ENCODE results near the gene UCN2.

The UCN2 gene

DNA sequence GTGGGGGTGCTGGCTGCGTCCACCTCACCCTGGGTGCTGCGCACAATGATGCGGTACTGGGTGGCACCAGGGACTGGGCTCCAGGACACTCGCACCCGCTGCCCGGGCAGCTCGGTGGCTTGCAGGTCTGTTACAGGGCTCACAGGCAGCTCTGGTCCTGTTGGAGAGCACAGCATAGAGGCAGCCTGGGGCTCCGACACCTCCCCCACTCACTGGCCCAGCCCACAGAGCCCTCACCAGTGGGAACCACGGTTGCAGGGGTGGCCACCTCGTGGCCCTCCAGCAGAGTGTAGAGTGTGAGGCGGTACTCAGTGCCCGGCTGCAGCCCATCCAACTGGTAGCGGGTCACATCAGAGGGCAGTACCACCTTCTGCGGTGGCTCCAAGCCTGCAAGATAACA, 27.9 kb upstream of the UCN2 start:
- DNase-seq (ENCODE audit: low read depth), result no peak

DNA sequence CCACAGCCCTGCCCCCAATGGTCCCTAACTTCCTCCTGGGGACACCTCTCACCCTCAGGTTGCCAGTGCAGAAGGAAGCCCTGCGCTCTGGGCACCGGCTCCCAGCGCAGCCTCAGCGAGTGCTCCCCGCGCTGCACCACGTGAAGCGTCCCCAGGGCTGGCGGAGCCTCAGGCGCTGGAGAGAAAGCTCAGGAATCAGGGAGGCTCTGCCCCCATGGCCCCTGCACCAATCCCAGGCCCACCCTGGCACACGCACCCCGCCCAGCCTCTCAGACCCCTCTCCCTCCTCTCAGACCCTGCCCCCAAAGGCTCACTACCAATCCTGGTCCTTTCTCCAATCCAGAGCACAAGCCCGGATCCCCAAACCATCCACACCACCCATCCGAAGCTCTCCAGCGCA, 24.6 kb upstream of the UCN2 start:
- no peak for DNase-seq (ENCODE audit: low read depth)

DNA sequence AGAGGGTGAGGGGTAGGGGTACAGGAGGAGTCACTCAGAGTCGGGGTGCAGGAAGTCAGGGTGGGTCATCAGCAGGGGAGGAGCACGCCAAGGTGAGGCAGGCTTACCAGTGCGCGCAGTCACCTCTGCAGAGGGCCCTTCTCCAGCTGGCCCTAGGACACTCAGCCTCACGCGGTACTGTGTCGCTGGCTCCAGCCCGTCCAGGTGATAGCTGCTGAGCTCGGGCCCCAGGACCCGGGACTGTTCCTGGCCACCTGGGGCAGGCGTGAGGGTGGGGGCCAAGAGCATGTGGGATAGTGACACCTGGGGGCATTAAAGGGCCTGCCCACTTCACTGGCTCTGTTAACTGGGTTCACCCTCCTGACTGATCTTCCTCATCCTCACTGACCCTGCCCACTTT, 24.1 kb upstream of the UCN2 start:
- no peak for DNase-seq (ENCODE audit: low read depth)

DNA sequence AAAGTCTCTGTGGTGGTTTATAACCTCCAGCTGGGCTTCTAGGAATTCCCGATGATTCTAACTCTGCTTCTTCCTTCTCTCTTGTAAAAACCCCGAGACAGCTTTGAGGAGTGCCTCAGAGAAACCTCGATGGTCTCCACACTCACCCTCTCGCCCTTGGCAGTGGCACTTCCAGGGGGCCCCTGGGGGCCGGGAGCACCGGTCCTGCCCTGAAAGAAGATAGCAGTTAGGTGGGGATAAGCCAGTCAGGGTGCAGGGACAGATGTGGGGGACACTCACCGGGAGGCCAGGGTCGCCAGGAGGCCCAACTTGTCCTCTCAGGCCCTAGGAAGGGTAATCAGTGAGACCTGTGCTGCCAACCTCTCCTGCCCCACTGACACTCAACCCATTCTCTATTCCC, 21.8 kb upstream of the UCN2 start:
- DNase-seq (ENCODE audit: low read depth), result no peak

DNA sequence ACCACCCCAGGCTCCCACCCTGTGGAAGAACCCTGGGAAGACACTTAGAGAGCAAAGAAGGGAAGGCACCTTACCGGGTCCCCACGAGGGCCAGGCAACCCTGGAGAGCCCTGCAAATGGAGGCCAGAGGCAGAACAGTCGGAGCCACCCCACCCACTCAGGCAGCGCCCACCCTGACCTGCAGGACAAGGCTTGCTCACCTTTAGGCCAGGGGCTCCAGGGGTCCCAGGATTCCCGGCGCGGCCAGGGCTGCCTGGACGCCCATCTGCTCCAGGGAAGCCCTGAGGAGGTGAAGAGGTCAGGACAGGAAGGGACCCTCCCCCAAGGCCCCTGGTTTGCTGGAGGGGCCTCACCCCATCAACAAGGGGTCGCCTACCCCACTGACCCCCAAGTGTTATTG, 21.3 kb upstream of the UCN2 start:
- no peak for DNase-seq (ENCODE audit: low read depth)

DNA sequence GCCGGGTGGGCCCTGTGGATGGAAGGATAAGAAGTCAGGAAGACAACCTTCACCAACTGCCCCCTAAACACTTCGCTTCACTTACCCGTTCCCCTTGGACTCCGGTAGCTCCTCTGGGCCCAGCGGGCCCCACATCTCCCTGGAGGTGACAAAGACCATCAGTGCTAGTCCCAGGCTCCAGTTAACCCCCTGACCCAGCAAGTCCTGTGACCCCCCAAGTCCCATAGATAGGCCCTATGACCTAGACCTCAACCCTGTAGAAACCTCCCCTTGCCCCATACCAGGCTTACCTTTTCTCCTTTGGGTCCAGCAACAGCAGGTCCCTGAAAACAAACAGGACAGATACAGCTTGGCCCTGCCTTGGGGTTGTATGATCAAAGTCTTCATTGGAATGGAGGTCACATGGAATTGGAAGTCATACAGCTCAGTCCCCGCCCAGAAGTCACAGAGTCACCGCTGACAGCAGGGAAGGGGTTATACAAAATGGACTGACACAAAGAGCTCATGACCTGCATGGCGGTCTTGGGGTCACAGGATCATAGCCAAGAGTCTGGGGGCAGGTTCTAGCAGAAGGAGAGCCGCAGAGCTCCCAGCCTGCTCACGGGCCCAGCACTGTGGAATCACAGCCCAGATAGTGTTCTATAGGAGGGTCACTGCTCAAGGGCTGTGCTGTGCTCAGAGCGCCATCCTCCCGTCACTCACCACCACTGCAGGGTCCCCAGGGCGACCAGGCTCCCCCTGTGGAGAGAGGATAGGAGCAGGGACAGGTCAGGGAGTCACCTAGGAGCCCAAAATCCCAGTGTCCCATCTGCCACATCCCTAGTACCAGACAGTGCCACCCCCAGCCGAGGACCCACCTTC, 18.3 kb upstream of the UCN2 start:
- no peak for DNase-seq (ENCODE audit: low read depth)

DNA sequence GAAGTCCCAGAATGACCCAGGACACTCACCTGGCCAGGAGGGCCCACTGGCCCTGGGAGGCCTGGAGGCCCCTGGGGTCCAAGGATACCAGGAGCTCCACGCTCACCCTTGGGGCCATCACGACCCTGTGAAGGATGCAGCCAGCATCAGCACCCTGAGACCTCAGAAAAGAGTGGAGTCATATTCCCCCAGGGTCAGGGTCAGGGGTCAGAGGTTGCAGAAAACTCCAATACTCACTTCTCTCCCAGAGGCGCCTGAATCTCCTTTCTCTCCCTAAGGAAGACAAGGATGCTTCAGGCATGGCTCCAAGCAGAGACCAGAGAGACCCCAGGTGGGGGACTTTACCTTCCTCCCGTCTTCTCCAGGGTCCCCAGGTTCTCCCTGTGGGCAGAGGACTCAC, 13.1 kb upstream of the UCN2 start:
- no peak for DNase-seq (ENCODE audit: low read depth)

DNA sequence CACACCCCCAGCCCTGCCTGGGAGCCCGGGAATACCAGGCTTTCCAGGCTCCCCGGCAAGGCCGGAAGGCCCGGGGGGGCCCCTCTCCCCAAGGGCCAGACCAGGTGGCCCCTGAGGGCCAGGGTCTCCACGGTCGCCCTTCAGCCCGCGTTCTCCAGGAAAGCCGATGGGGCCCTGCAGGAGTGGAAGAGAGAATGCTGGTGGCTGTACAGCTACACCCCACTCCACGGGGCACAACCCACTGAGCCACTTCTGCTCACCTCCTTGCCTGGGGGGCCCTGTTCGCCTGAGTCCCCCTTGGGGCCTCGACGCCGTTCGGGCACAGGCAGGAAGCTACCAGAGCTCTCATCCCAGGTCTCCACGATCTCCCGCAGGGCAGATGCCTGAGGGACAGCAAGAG, 11.8 kb upstream of the UCN2 start:
- no peak for DNase-seq (ENCODE audit: low read depth)

DNA sequence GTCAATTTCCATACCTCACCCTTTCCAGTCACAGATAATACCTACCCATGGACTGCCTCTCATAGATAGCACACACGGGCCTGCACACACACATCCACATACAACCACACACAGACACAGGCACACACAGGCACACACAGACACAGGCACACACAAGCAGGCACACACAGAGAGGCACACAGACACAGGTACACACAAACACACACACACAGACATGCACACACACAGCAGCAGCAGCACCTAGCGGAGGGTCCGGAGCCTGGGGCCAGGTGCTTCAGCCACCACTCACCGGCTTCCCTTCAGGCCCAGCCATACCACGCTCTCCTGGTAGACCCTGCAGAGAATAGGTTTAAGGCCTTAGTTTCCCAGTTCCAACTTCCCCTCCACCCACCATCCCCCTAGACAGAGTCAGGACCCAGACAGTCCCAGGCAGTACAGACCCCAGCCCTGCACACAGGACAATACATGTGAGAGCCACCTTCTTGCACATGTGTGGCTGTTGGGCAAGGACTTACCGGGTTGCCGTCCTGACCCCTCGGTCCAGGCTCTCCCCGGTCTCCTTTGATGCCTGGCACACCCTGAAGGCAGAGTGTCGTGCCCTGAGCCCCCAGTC, 10.5 kb upstream of the UCN2 start:
- DNase-seq (ENCODE audit: low read depth), result no peak

DNA sequence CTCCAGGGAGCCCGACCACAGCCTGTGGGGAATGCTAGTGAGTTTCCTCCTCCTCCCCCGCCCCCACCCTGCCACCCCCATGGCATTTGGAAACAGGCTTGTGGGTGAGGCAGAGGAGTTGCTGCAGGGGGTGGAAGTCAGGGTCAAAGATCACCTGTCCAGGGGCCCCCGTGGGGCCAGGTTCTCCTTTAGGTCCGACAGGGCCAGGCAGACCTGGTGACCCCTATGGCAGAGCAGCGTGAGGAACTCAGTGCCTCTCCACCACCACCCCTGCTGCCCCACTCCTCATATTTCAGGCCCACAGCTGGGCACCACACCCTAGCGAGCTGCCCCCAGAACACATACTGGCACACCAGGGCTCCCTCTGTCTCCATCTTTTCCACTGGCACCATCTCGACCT, 8.9 kb upstream of the UCN2 start:
- no peak for DNase-seq (ENCODE audit: low read depth)

DNA sequence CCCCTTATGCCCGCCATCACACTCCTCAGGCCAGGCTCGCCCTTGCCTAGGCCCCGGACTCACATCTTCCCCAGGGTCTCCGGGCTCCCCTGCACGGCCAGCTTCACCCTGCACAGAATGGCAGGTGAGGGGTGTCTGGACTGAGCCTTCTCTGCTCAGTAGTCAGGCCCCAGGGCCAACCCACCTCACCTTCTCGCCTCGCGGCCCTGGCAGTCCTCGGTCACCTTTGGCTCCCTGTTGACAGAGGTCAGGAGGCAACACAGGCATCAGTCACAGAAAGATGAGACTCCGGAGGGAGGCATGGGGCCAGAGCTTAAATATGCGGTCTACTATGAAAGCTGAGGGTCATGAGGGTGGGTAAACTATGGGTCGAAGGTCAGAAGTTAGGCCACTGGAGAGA, 8.4 kb upstream of the UCN2 start:
- DNase-seq (ENCODE audit: low read depth), result no peak

DNA sequence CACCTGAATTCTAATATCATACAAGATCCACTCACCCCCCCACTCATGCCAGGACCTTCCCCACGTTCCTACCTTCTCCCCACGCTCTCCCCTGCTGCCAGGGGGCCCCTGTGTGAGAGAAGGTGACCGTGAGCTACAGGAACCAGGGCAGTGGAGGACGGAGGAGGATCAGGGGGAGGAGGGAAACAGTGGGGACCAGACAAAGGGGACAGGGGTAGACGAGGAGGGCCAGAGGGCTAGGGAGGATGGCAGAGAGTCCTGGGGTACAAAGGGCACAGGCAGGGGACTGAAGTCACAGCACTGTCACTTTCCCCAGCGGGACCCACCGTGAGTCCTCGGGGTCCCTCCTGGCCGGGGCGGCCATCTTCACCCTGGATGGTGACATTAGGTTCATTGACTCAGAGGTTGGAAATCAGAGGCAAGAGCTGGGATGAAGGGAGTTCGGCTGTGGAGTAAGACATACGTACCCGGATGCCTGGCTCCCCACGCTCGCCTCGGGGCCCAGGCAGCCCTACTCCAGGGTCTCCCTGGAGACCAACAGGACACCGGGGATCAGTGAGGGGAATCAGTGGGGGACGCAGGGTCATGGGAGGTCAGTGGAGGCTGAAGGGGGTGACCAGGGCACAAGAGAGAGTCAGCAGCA, 6.3 kb upstream of the UCN2 start:
- DNase-seq (ENCODE audit: low read depth), result no peak

DNA sequence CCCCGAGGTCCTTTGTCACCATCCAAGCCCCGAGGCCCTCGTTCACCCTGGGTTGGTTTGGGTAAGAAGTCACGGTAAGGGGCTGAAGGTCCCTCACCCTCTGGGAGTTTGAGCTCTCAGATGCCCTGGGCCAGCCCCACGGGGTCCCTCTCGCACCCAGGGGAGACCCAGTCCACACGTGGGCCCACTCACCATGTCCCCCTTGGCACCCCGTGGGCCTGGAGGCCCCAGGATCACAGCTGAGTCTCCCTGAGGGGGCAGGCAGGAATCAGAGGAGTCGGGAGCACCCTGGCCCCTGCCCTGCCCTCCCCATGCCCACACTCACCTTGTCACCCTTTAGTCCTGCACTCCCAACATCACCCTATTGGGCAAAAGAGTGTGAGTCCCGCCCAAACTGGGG, 5.8 kb upstream of the UCN2 start:
- no peak for DNase-seq (ENCODE audit: low read depth)

DNA sequence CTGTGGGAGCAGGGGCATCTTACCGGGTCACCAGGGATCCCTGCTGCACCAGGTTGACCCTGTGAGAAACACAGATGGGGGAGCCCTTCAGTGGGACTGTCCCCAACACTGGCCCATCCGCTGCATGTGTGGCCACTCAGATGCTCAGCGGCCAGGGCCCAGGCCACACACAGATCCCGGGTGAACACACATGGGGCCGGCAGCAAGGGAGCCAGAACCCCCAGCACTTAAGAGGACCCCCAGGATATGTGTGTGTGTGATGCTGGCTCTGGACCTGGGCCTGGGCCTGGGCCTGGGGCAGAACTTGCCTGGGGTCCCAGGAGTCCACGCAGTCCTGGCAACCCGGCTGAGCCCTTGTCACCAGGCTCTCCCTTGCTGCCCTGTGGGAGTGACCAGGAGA, 4.9 kb upstream of the UCN2 start:
- no peak for DNase-seq (ENCODE audit: low read depth)

DNA sequence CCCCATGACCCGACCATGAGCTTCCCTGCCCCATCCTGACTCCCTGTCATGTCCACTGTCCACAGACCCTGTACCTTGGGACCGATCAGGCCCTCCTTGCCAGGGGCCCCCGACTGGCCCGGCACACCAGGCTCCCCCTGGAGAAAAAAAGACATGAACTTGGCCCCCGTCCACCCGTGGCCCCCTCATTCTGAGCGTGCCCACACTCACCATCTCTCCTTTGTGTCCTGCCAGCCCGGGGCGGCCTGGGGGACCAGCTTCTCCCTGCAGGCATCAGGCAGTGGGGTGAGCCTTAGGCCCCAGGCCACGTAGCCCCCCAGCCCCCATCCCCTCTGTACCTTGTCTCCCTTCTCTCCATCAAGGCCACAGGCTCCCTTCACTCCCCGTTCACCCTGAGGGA, 3.9 kb upstream of the UCN2 start:
- no peak for DNase-seq (ENCODE audit: low read depth)

DNA sequence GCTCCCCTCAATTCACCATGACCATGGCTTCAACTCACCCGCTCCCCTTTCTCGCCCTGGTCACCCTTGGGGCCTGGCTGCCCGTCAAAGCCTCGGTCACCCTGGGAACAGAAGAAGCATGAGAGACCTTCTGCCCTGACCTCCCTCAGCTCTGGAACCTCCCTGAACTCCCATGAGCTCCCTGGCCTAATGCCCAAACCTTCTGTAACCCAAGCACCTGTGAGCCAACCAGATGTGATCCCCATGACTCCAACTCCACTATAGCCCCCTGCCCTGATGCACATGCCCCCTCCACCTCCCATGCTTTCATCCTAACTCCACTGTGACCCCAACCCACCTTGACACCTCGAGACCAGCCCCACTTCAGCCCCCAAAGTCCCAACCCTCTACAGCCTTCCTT, 3.5 kb upstream of the UCN2 start:
- DNase-seq (ENCODE audit: low read depth), result no peak

DNA sequence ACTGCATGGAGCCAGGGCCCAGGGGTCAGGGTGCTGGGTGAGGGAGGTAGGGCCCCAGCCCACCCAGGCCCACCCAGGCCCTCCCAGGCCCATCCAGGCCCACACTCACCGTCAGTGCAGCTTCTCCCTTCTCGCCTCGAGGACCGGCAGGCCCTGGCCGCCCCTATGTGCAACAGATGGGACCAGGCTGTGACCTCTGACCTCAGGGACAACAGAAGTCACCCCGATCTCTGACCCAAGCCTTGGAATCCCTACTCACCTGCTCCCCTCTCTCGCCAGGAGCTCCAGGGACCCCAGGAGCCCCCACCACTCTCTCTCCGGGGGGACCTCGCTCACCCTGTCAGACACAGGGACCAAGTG, 2.8 kb upstream of the UCN2 start:
- DNase-seq (ENCODE audit: low read depth), result no peak

DNA sequence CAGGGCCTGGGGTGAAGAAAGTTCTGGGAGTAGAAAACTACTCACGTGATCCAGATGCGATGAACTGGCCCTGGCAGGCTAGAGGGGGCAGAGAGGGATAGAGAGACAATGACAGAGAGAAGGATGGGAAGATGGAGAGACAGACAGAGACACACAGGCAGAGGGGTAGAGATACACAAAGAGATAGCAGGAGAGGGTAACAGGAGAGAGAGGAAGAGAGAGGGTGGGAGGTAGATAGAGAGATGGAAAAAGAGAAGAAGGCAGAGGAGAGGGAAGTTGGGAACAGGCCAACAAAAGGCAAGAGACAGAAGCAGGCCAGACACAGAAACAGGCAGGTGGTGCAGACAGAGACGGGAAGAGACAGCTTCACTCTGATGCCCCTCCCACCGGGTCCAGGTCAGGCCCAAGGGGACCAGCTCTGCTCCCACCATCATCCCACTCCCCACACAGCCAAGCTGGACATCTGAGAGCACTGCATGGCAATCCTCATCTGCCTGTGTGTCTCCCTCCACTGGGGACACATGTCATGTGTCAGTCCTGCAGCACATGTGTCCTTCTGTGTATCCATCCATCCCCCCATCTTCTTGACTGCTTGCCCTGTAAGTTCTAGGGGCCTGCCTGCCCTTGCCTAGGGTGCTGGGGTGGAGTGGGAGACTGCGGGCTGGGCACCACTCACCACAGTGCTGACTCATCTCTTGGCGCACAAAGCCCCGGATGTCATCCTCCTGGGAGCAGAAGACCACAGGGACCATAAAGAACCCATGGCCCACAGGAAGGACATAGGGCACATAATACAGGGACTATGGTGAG, 2.2 kb upstream of the UCN2 start:
- DNase-seq (ENCODE audit: low read depth), result no peak

DNA sequence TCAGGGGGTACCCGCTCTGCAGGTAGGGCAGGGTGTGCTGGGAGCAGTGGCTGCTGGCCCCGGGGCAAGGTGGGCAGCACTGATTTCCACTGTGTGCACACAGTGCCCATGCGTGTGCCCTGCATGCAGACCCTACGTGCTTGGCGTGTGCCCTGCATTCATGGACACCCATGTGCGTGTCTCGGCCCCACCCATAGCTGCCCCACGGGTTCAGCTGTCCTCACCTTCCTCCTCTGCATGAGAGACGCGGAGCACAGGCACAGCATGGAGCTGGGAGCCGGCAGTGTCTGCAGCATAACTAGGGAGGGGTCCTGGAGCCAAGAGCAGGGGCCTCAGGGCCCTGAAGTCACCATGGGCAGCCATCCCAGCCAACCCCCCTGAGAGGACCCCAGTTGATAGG, 1.6 kb upstream of the UCN2 start:
- no peak for DNase-seq (ENCODE audit: low read depth)

DNA sequence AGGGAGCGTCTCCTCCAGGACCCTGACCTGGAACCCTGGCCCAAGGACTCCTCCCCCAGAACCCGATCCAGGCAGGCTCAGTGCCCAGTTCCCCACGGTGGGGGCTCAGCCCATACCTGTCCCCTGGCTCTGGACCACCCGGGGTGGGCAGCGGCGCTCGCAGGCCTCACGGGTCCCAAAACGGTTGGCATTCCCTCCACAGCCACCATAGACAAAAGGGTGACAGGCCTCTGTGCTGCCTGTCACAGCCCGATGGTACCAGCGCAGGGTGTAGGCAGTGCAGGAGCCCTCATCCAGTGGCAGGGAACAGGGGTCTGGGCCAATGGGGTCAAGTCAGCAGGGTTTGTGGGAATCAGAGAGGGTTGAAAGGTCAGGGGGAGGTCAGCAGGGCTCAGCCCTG, 1.1 kb upstream of the UCN2 start:
- no peak for DNase-seq (ENCODE audit: low read depth)

DNA sequence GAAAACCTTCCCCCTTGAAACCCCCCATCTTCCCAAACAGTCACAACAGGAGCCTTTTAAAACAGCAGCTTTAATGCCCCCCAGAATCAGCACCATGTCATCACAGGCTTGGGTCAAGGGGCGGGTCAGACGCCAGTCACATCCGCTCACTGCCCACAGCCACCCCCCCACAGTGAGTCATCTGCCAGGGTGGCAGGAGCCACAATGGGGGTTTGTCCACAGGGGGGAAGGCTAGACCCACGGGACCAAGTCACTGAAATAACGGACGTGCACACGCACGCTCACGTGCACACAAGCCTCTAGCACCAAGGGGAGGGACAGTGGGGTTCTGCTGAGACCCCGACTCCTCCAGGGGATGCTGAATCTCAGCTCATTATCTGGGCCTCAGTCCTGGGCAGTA, 441 bp upstream of the UCN2 start:
- peak; percentile 50 for DNase-seq (ENCODE audit: low read depth)

DNA sequence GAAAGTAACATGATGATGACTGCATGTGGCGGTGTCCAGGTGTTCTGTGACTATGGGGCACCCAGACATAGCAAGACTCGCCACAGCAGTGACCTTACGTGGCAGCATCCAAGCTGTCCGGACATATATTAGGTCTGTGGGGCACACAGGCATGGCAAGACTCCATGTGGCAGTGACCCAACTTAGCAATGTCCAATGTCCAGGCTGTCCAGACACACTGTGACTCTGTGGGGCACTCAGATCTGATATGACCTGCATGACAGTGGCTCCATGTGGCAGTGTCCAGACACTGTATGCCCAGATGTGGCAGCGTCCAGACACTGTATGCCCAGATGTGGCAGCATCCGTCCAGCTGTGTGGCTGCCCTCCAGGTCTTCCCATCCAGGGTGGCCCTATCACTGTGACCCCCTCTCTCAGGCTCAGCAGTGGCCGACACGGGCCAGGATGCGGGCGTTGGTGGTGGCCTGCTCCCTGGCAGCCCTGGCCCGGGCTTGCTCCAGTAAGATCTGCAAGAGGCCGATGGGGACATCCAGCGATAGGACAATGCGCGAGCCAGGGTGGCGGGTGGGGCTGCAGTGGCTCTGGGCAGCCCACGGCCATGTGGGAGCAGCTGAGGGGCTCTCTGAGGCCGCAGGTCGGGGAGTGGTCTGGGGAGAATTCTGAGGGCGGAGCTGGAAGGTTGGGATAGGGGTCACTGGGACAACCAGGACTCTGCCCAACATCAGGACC, 1.1 kb downstream of the UCN2 start:
- DNase-seq (ENCODE audit: low read depth), result no peak

Data from stimulated activated CD8-positive, alpha-beta memory T cell treated with anti-CD3 and anti-CD28 coated beads, Interleukin-4, amount 100 ng/mL, for 24 hours (primary cell).